GM23338 (cell line): ENCODE data around the gene TENT4A.

Experiments used
- CTCF ChIP-seq, 2 experiments: fragments of 200-600 bp in 1 of 2; sonication (generic) in 1 of 2; conservative IDR thresholded peaks; 2 replicates each; pipeline versions ENCODE4 v1.5.1 to v1.6.1; 2016 to 2017; ENCODE audit warnings: antibody characterized with exemption in 2 of 2, low read depth in 2 of 2, mild to moderate bottlenecking in 2 of 2, moderate library complexity in 1 of 2
- EZH2 ChIP-seq: fragments of 200-600 bp; sonication (generic); IDR thresholded peaks from one replicate; pipeline ENCODE4 v1.8.0; 2017; ENCODE audit warnings: antibody characterized with exemption, mild to moderate bottlenecking, low read depth; ENCODE audit not compliant: unreplicated experiment
- EZH2phosphoT487 ChIP-seq: fragments of 200-600 bp; sonication (generic); IDR thresholded peaks from one replicate; pipeline ENCODE4 v1.8.1; 2018; ENCODE audit warnings: antibody characterized with exemption; ENCODE audit not compliant: unreplicated experiment
- JUNB ChIP-seq: IDR thresholded peaks from one replicate; pipeline ENCODE4 v1.6.1; 2016; ENCODE audit warnings: antibody characterized with exemption; ENCODE audit not compliant: unreplicated experiment
- POLR2AphosphoS5 ChIP-seq: IDR thresholded peaks from 2 replicates; pipeline ENCODE4 v1.6.1; 2016; ENCODE audit warnings: antibody characterized with exemption, low read depth
- REST ChIP-seq: IDR thresholded peaks from one replicate; pipeline ENCODE4 v1.6.1; 2018; ENCODE audit warnings: antibody characterized with exemption; ENCODE audit not compliant: unreplicated experiment
- STAT1 ChIP-seq: IDR thresholded peaks from one replicate; pipeline ENCODE4 v1.6.1; 2016; ENCODE audit warnings: antibody characterized with exemption; ENCODE audit not compliant: unreplicated experiment
- ZNF331 ChIP-seq: fragments of 250-450 bp; sonication (Bioruptor Pico); IDR thresholded peaks from 2 replicates; pipeline ENCODE4 v1.5.0; 2020; ENCODE audit warnings: low read depth, mild to moderate bottlenecking, moderate library complexity
- ZNF462 ChIP-seq: fragments of 250-450 bp; sonication (Bioruptor Pico); IDR thresholded peaks from 2 replicates; pipeline ENCODE4 v1.5.0; 2020; ENCODE audit warnings: mild to moderate bottlenecking, moderate library complexity

- TF ChIP-seq EZH2 = no peak
- no peak for TF ChIP-seq CTCF (conservative IDR thresholded peaks at IDR 0.05; ENCODE audit: low read depth in 2 of 2)
- TF ChIP-seq EZH2phosphoT487 = no peak
- no peak for TF ChIP-seq REST
- no peak for TF ChIP-seq ZNF331 (CRISPR knock-in tag)
- TF ChIP-seq STAT1 = no peak
- TF ChIP-seq JUNB = no peak
- TF ChIP-seq ZNF462 (CRISPR knock-in tag) = no peak
- no peak for TF ChIP-seq POLR2AphosphoS5
Measured at GRCh38 chr5:6805841-6806240, 92.6 kb downstream of the TENT4A start.
